ENCODE results near the gene THSD7A.

Gene THSD7A

DNA sequence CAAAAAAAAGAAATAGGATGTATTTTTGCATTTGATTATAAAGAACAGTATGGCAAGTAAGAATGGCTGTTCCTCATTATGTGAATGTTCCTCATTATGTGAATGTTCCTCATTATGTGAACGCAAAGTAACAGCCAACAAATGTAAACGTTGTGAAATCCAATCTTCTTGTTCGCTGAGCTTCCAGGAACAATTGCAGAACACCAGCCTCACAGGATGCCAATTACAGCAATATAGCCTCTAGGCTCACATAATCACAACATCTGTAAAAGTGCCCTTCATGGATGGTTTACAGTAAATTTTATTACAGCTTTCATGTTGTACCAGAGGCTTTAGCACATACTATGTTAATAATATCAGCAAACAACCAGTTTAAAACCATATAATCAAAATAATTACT, 71.6 kb downstream of the THSD7A start:
- ChIA-PET POLR2A (ENCODE audit: low non-redundant PET) (no interaction called here), CTCF (interaction anchor here (0.5 to 0.7 kb wide), 2 partner anchors 9 to 124 kb away, joined by 3 to 5 read pairs; no protein-coding TSS in a partner anchor)
- TF ChIP-seq, protein P1, sequence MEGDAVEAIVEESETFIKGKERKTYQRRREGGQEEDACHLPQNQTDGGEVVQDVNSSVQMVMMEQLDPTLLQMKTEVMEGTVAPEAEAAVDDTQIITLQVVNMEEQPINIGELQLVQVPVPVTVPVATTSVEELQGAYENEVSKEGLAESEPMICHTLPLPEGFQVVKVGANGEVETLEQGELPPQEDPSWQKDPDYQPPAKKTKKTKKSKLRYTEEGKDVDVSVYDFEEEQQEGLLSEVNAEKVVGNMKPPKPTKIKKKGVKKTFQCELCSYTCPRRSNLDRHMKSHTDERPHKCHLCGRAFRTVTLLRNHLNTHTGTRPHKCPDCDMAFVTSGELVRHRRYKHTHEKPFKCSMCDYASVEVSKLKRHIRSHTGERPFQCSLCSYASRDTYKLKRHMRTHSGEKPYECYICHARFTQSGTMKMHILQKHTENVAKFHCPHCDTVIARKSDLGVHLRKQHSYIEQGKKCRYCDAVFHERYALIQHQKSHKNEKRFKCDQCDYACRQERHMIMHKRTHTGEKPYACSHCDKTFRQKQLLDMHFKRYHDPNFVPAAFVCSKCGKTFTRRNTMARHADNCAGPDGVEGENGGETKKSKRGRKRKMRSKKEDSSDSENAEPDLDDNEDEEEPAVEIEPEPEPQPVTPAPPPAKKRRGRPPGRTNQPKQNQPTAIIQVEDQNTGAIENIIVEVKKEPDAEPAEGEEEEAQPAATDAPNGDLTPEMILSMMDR (conservative IDR thresholded peaks at IDR 0.05; ENCODE audit: low read depth) = no peak
- no peak for DNase-seq (ENCODE audit: low spot score)
- H3K27ac ChIP-seq = no peak overlapping the region

DNA sequence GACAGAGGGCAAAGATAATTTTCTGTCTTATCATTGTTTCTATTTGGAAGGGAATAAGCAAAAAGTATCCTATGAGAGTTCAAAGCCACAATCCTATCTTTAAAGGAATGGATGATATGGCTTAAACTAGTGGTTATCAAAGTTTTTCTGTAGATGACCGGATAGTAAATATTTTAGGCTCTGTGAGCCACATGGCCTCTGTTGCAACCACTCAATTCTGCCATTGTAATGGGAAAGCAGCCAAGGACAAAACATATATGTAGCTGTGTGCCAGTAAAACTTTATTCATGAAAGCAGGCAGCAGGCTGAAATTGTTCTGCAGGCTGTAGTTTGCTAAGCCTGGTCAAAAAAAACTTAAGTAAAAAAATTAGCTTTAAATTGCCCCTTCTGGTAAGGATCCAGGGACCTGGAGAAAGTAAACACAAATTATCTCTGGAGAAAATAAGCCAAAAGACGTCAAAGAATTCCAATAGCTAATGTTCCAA, 73.3 kb downstream of the THSD7A start:
- no peak for DNase-seq (ENCODE audit: low spot score)

DNA sequence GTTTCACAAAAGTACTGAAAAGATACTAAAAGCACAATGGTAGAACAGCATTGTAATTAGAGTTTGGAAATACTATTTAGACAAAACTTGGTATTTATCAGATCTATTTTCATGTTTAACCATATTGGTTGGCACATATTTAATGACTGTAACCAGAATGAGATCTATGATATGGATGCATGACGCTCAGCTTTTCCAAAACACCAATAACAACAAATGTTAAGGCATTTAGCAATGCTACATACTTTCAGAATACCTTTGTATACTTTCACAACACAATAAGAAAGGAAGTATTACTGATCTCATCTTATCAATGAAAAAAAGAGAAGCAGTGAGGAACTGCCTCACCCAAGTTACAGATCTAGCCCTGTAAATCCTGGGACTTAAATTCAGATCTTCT, 74.8 kb downstream of the THSD7A start:
- TF ChIP-seq, protein P1 (conservative IDR thresholded peaks at IDR 0.05; ENCODE audit: low read depth) = no peak
- no peak overlapping the region for H3K27ac ChIP-seq
- no peak for DNase-seq (ENCODE audit: low spot score)
- POLR2A ChIA-PET (ENCODE audit: low non-redundant PET) = no interaction called here
- CTCF ChIA-PET = no interaction called here

More for the DNA sequence above, 73.3 kb downstream of the THSD7A start:
- POLR2A ChIA-PET (ENCODE audit: low non-redundant PET) = no interaction called here
- H3K27ac ChIP-seq = no peak overlapping the region
- CTCF ChIA-PET = no interaction called here
- TF ChIP-seq, protein P1 (conservative IDR thresholded peaks at IDR 0.05; ENCODE audit: low read depth) = no peak

DNA sequence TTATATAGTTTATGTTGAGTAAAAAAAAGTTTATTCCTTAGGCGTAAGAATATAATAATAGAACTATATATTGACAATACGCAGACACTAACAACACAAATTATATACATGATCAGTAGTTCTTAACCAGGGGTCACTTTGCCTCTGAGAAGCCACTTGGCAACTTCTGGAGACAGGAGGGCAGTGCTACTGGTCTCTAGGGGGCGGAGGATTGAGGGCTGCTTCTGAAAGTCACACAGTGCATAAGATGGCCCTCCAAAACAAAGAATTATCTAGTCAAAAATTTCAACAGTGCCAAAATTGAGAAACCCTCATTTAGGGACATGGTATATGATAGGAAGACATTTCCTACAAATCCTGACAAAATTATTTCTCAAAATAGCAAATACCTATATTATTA, 77.1 kb downstream of the THSD7A start:
- no peak for DNase-seq (ENCODE audit: low spot score)
- CTCF ChIA-PET = no interaction called here
- H3K27ac ChIP-seq = no peak overlapping the region
- TF ChIP-seq, protein P1 (conservative IDR thresholded peaks at IDR 0.05; ENCODE audit: low read depth) = no peak
- POLR2A ChIA-PET (ENCODE audit: low non-redundant PET) = no interaction called here

- ChIA-PET POLR2A (ENCODE audit: low non-redundant PET) (no interaction called here), CTCF (no interaction called here)
- no peak for DNase-seq (ENCODE audit: low spot score)
- TF ChIP-seq, protein P1 (conservative IDR thresholded peaks at IDR 0.05; ENCODE audit: low read depth) = no peak
- H3K27ac ChIP-seq = no peak overlapping the region
These were observed 77.9 kb downstream of the THSD7A start for GRCh38 chr7:11754123-11754522.

DNA sequence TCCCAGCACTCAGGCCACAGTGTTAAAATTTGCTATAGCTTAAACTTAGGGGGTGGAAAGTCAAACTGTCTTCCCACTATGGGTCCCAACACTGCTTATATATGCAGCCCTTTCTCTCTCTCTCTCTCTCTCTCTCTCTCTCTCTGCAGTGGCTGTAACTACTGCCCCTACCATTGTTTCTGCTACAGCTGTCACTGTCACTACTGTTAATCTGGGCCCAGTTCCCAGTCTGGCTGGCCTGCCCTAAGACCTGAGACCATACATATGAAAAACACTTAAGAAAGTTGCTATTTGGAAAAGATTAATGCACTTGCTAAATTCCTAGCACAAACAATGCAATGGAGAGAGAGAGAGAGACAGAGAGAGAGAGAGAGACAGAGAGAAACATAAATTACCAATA, 78.6 kb downstream of the THSD7A start:
- ChIA-PET CTCF (no interaction called here), POLR2A (ENCODE audit: low non-redundant PET) (interaction anchor here (0.7 kb wide), 1 partner anchor 1826 kb away, joined by 3 read pairs; no protein-coding TSS in a partner anchor)
- no peak for DNase-seq (ENCODE audit: low spot score)
- no peak overlapping the region for H3K27ac ChIP-seq
- TF ChIP-seq, protein P1 (conservative IDR thresholded peaks at IDR 0.05; ENCODE audit: low read depth) = no peak
